H1 (cell line): ENCODE measurements around the gene GRIP2. TPM values are rescaled to one million over a fixed set of nuclear protein-coding genes. Genes with fewer than 3 reads are reported as not detected.

Source experiments
- CTCF ChIA-PET: fragments of 300-600 bp; sonication (Branson Sonifier 250); formaldehyde crosslinking; loops from one replicate; lab custom pipeline; 2021; ENCODE audit not compliant: partially characterized antibody; lab: Charles Lee
- POLR2A ChIA-PET: fragments of 300-600 bp; sonication (Branson Sonifier 250); formaldehyde crosslinking; loops from one replicate; lab custom pipeline; 2021; ENCODE audit warnings: inconsistent platforms; ENCODE audit not compliant: partially characterized antibody; lab: Charles Lee
- DNase-seq, 2 experiments: peaks; one replicate each; pipeline versions ENCODE4 v3.0.0 to v3.0.0-alpha.2; 2010 to 2022; ENCODE audit warnings: low spot score in 2 of 2, low read depth in 1 of 2, mixed read lengths in 1 of 2
- FAIRE-seq: peaks from 2 replicates; lab custom pipeline; 2011; peaks lifted over from hg19 to GRCh38; lab: Jason Lieb, UNC
- H2AFZ ChIP-seq: 2 replicates; pipeline ENCODE4 v1.8.1; 2012; ENCODE audit warnings: low read length, inconsistent platforms
- H2AK5ac ChIP-seq: 2 replicates; pipeline ENCODE4 v1.6.1; 2013; ENCODE audit warnings: low read depth, low read length
- H2BK120ac ChIP-seq: replicated peaks from 2 replicates; pipeline ENCODE3; 2013; ENCODE audit warnings: low read depth, low read length, inconsistent platforms
- H2BK12ac ChIP-seq: 2 replicates; pipeline ENCODE4 v1.6.1; 2013; ENCODE audit warnings: low read depth, low read length
- H2BK15ac ChIP-seq: 2 replicates; pipeline ENCODE4 v1.6.1; 2013; ENCODE audit warnings: low read length
- H2BK20ac ChIP-seq: 2 replicates; pipeline ENCODE4 v1.6.1; 2013; ENCODE audit warnings: low read length
- H2BK5ac ChIP-seq: 2 replicates; pipeline ENCODE4 v1.6.1; 2013; ENCODE audit warnings: low read depth, low read length
- H3K14ac ChIP-seq: 2 replicates; pipeline ENCODE4 v1.6.1; 2013; ENCODE audit warnings: inconsistent platforms; ENCODE audit not compliant: insufficient read length
- H3K18ac ChIP-seq: 2 replicates; pipeline ENCODE4 v1.6.1; 2013; ENCODE audit warnings: low read length; ENCODE audit errors: extremely low read depth
- H3K23ac ChIP-seq: 2 replicates; pipeline ENCODE4 v1.6.1; 2013; ENCODE audit warnings: inconsistent platforms; ENCODE audit not compliant: insufficient read length
- H3K23me2 ChIP-seq: 2 replicates; pipeline ENCODE4 v1.6.1; 2013; ENCODE audit warnings: low read depth, low read length
- H3K27ac ChIP-seq: 2 replicates; pipeline ENCODE4 v1.6.1; 2011; ENCODE audit warnings: low read depth, low read length, inconsistent platforms
- H3K27me3 ChIP-seq, 4 experiments: replicated peaks in 1 of 4; 1 replicate in 1 of 4; 2 replicates in 3 of 4; pipeline versions ENCODE4 v1.6.1 to v1.8.1; 2011 to 2013; ENCODE audit warnings: low read length in 3 of 4, mild to moderate bottlenecking in 3 of 4, inconsistent platforms in 2 of 4, mixed read lengths in 2 of 4, moderate library complexity in 1 of 4; ENCODE audit not compliant: control insufficient read depth in 3 of 4, insufficient read depth in 3 of 4; ENCODE audit errors: extremely low read depth in 1 of 4
- H3K36me3 ChIP-seq, 4 experiments: 2 replicates each; pipeline versions ENCODE4 v1.6.1 to v1.8.1; 2011 to 2013; ENCODE audit warnings: mild to moderate bottlenecking in 4 of 4, low read length in 3 of 4, moderate library complexity in 2 of 4, control low read depth in 1 of 4, inconsistent platforms in 1 of 4; ENCODE audit not compliant: insufficient read depth in 4 of 4, control insufficient read depth in 2 of 4
- H3K4ac ChIP-seq: replicated peaks from 2 replicates; pipeline ENCODE3; 2013; ENCODE audit warnings: low read length, low read depth, mixed read lengths, inconsistent platforms; ENCODE audit not compliant: insufficient read length
- H3K4me1 ChIP-seq, 4 experiments: replicated peaks in 1 of 4; 1 replicate in 1 of 4; 2 replicates in 3 of 4; pipeline versions ENCODE4 v1.6.1 to v1.8.1; 2011 to 2013; ENCODE audit warnings: low read length in 3 of 4, inconsistent platforms in 2 of 4, mixed read lengths in 1 of 4; ENCODE audit not compliant: insufficient read depth in 4 of 4, control insufficient read depth in 3 of 4
- H3K4me2 ChIP-seq, 2 experiments: 2 replicates each; pipeline versions ENCODE4 v1.6.1 to v1.8.1; 2011 to 2013; ENCODE audit warnings: low read depth in 2 of 2, low read length in 2 of 2, control low read depth in 1 of 2, inconsistent platforms in 1 of 2, mild to moderate bottlenecking in 1 of 2; ENCODE audit not compliant: insufficient read depth in 1 of 2
- H3K4me3 ChIP-seq, 4 experiments: fragments of 200-600, 300-600 bp in 1 of 4; sonication (generic), shearing (Covaris generic), sonication (Bioruptor Twin) in 1 of 4; 2 replicates each; pipeline versions ENCODE4 v1.5.1 to v1.8.1; 2011 to 2016; ENCODE audit warnings: low read length in 4 of 4, low read depth in 3 of 4, control low read depth in 2 of 4, inconsistent platforms in 2 of 4, mild to moderate bottlenecking in 2 of 4, mixed read lengths in 1 of 4, moderate library complexity in 1 of 4; ENCODE audit not compliant: insufficient read depth in 2 of 4; ENCODE audit errors: extremely low read depth in 1 of 4
- H3K56ac ChIP-seq: replicated peaks from 2 replicates; pipeline ENCODE3; 2013; ENCODE audit warnings: low read depth, mild to moderate bottlenecking, mixed read lengths, low read length, inconsistent platforms; ENCODE audit not compliant: insufficient read length
- H3K79me1 ChIP-seq: 2 replicates; pipeline ENCODE4 v1.6.1; 2013; ENCODE audit warnings: low read depth, low read length, control low read depth
- H3K79me2 ChIP-seq, 2 experiments: 2 replicates each; pipeline versions ENCODE4 v1.6.1 to v1.8.1; 2012 to 2013; ENCODE audit warnings: low read length in 2 of 2, mild to moderate bottlenecking in 2 of 2, inconsistent platforms in 1 of 2; ENCODE audit not compliant: insufficient read depth in 2 of 2, control insufficient read depth in 1 of 2
- H3K9ac ChIP-seq, 4 experiments: replicated peaks in 1 of 4; 1 replicate in 1 of 4; 2 replicates in 3 of 4; pipeline versions ENCODE4 v1.6.1 to v1.8.1; 2011 to 2013; ENCODE audit warnings: low read depth in 3 of 4, low read length in 3 of 4, control low read depth in 2 of 4, mild to moderate bottlenecking in 2 of 4, moderate library complexity in 2 of 4, inconsistent platforms in 1 of 4; ENCODE audit errors: extremely low read depth in 1 of 4
- H3K9me3 ChIP-seq, 2 experiments: 2 replicates each; pipeline versions ENCODE4 v1.6.1 to v1.8.1; 2012 to 2013; ENCODE audit warnings: mild to moderate bottlenecking in 2 of 2, moderate library complexity in 2 of 2, control low read depth in 1 of 2, inconsistent platforms in 1 of 2, low read depth in 1 of 2, low read length in 1 of 2, mixed read lengths in 1 of 2; ENCODE audit not compliant: insufficient read depth in 2 of 2
- H4K20me1 ChIP-seq, 2 experiments: replicated peaks in 1 of 2; 2 replicates each; pipeline versions ENCODE3 to v1.8.1; 2011 to 2013; ENCODE audit warnings: inconsistent platforms in 2 of 2, low read length in 2 of 2, mild to moderate bottlenecking in 1 of 2; ENCODE audit not compliant: insufficient read depth in 2 of 2, control insufficient read depth in 1 of 2
- H4K5ac ChIP-seq: 2 replicates; pipeline ENCODE4 v1.6.1; 2013; ENCODE audit warnings: low read length, low read depth, mixed read lengths, inconsistent platforms; ENCODE audit not compliant: insufficient read length
- H4K8ac ChIP-seq: 2 replicates; pipeline ENCODE4 v1.8.0; 2013; ENCODE audit warnings: mild to moderate bottlenecking, moderate library complexity, low read length, inconsistent platforms; ENCODE audit not compliant: insufficient read depth; ENCODE audit errors: extremely low read depth
- H4K91ac ChIP-seq: replicated peaks from 2 replicates; pipeline ENCODE3; 2013; ENCODE audit warnings: low read length, mixed read lengths, inconsistent platforms; ENCODE audit not compliant: insufficient read length
- ASH2L ChIP-seq: fragments of 200-600, 300-600 bp; sonication (generic); IDR thresholded peaks from one replicate; pipeline ENCODE4 v1.7.1; 2017; ENCODE audit warnings: low read length
- ATF3 ChIP-seq: IDR thresholded peaks from 2 replicates; pipeline ENCODE4 v1.6.1; 2011; ENCODE audit warnings: low read depth, mild to moderate bottlenecking, low read length; ENCODE audit not compliant: insufficient read depth
- CBX5 ChIP-seq: fragments of 300-800, 300-1000 bp; sonication (generic); IDR thresholded peaks from 2 replicates; pipeline ENCODE4 v1.7.1; 2016; ENCODE audit warnings: antibody characterized with exemption, low read length, low read depth
- CHD1 ChIP-seq: IDR thresholded peaks from 2 replicates; pipeline ENCODE4 v1.6.1; 2012; ENCODE audit warnings: low read depth, low read length, improper control_type of control experiment
- JUND ChIP-seq: IDR thresholded peaks from 2 replicates; pipeline ENCODE4 v1.6.1; 2011; ENCODE audit warnings: mild to moderate bottlenecking, improper control_type of control experiment, low read length
- KDM4A ChIP-seq: IDR thresholded peaks from one replicate; pipeline ENCODE4 v1.7.1; 2012; ENCODE audit warnings: low read depth, mild to moderate bottlenecking, moderate library complexity, low read length, inconsistent platforms; ENCODE audit not compliant: severe bottlenecking
- RXRA ChIP-seq: IDR thresholded peaks from 2 replicates; pipeline ENCODE4 v1.6.1; 2011; ENCODE audit warnings: low read depth, mild to moderate bottlenecking, low read length, moderate library complexity; ENCODE audit not compliant: insufficient read depth
- SP1 ChIP-seq: IDR thresholded peaks from 2 replicates; pipeline ENCODE4 v1.6.1; 2011; ENCODE audit warnings: low read depth, low read length
- TCF12 ChIP-seq: IDR thresholded peaks from 2 replicates; pipeline ENCODE4 v1.6.1; 2011; ENCODE audit warnings: low read depth, mild to moderate bottlenecking, low read length
- WGBS, 2 experiments: shearing (Covaris generic) in 1 of 2; methylation state at CpG; one replicate each; pipeline versions ENCODE4 v1.1.6 to v1.1.7; 2013 to 2015; ENCODE audit warnings: low lambda C conversion rate in 2 of 2, mixed read lengths in 2 of 2, inconsistent platforms in 1 of 2, low coverage in 1 of 2, missing lambda C conversion rate in 1 of 2; ENCODE audit not compliant: insufficient replicate concordance in 2 of 2, insufficient coverage in 1 of 2, insufficient read length in 1 of 2; ENCODE audit errors: extremely low coverage in 1 of 2, missing lambda C conversion rate in 1 of 2; 5-methylcytosine and 5-hydroxymethylcytosine counted together
- polyA plus RNA-seq, 7 experiments: library from polyadenylated mRNA; depleted of rRNA in 3 of 7; stranded (reverse) in 5 of 7; unstranded in 2 of 7; fragments of >200 nt in 5 of 7; fragments of 200-250 nt in 2 of 7; gene quantifications; 1 replicate in 5 of 7; 2 replicates in 1 of 7; 4 replicates in 1 of 7; pipeline versions ENCODE4 v1.2.1 to v1.2.3, GENCODE V29; 2011 to 2013; ENCODE audit warnings: missing spikeins in 2 of 7, mixed read lengths in 2 of 7
- total RNA-seq: library from RNA; stranded (reverse); fragmentation: NEBNext Ultra II Directional; extraction: Animal tissue kit (Norgen Biotek cat#: 25700); gene quantifications from 2 replicates; pipeline ENCODE4 v1.2.1, GENCODE V29; 2021

GRIP2 gene
- total and polyA plus RNA-seq, 2 of the 8 experiments (the other 6 are each of a cell fraction or from before 2014, with no cell fraction given), result 2.5 to 6.4 TPM

DNA sequence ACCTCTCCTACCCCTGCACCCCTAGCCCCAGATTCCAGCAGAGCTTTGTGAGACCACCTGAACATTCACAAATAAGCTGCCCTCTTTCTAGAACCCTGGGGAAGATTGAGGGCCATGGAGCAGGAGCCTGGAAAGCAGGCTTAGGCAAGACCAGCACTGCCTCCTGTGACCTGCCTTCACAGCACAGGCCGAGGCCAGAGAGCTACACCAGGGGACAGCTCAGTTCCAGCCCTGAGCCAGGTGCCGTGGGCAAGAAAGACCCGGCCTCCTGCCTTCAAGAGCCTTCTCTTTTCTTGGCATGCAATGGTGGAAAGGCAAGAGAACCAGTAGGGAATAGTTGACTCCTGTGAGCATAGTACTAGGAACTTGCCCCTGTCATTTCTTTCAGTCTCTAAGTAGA lies 89.6 kb downstream of the GRIP2 start:
- peaks cover 33 to 77% (median 61%) of the 10 kb centered on the region in 4 experiments for H3K36me3 ChIP-seq
- POLR2A ChIA-PET, result interaction anchor here (0.9 to 1.4 kb wide), 2 partner anchors 19 to 272 kb away, joined by 3 read pairs; partner anchors contain the start of gene LSM3
- no peak for TF ChIP-seq ATF3
- no peak for TF ChIP-seq KDM4A
- no peak for TF ChIP-seq RXRA
- TF ChIP-seq TCF12, result no peak
- no peak for TF ChIP-seq JUND
- no peak for TF ChIP-seq CBX5
- TF ChIP-seq SP1, result no peak
- no peak for TF ChIP-seq CHD1
- no peak for TF ChIP-seq ASH2L

More for the DNA sequence above, 89.6 kb downstream of the GRIP2 start:
- WGBS, 2 experiments, result 89% methylated on average over 3 of the region's 3 CpGs; no CpG with 5 or more reads in 1 of the 2 experiments
- Histone ChIP-seq H3K4me2 (no peak overlapping the region), H2BK5ac (no peak overlapping the region), H2BK20ac (no peak overlapping the region), H2AFZ (no peak overlapping the region), H2BK12ac (no peak overlapping the region), H3K27me3 (no peaks in the 10 kb centered on the region; a peak in 1 of 7 replicates), H3K23me2 (peaks cover 6% of the 10 kb centered on the region; the same call in 1 of the 2 replicates), H2BK15ac (no peak overlapping the region), H3K23ac (no peak overlapping the region), H4K20me1 (peaks cover 7 to 17% of the 10 kb centered on the region in 2 experiments), H3K9ac (no peak overlapping the region), H4K5ac (no peak overlapping the region), H4K91ac (no peak overlapping the region), H3K79me1 (peaks cover 6% of the 10 kb centered on the region; the same call in 1 of the 2 replicates), H4K8ac (no peak overlapping the region), H2AK5ac (no peak overlapping the region), H3K4me3 (no peak overlapping the region), H3K79me2 (no peaks in the 10 kb centered on the region), H3K4ac (no peak overlapping the region), H2BK120ac (no peak overlapping the region), H3K56ac (no peak overlapping the region), H3K4me1 (peaks cover 0 to 2% (median 0%) of the 10 kb centered on the region in 4 experiments; a peak in 2 of 7 replicates), H3K18ac (no peak overlapping the region), H3K27ac (no peak overlapping the region), H3K9me3 (no peaks in the 10 kb centered on the region), H3K14ac (no peak overlapping the region)
- CTCF ChIA-PET, result interaction anchor here (0.6 to 2.2 kb wide), 12 partner anchors 9 to 247 kb away, joined by 3 to 10 read pairs (median 3); no protein-coding TSS in a partner anchor
- DNase-seq, result no peak
- FAIRE-seq, result no peak
